H1 (cell line): ENCODE results near the gene ZNF541. TPM values are rescaled to one million over a fixed set of nuclear protein-coding genes. Genes with fewer than 3 reads are reported as not detected.
"Not testable (repeated sequence)": the region's sequence is repeated elsewhere in the genome, so short reads cannot be mapped to it uniquely, and the experiment has no call there.

ENCODE experiments used
- CTCF ChIA-PET: fragments of 300-600 bp; sonication (Branson Sonifier 250); formaldehyde crosslinking; loops from one replicate; lab custom pipeline; 2021; ENCODE audit not compliant: partially characterized antibody; lab: Charles Lee
- POLR2A ChIA-PET: fragments of 300-600 bp; sonication (Branson Sonifier 250); formaldehyde crosslinking; loops from one replicate; lab custom pipeline; 2021; ENCODE audit warnings: inconsistent platforms; ENCODE audit not compliant: partially characterized antibody; lab: Charles Lee
- DNase-seq, 2 experiments: peaks; one replicate each; pipeline versions ENCODE4 v3.0.0 to v3.0.0-alpha.2; 2010 to 2022; ENCODE audit warnings: low spot score in 2 of 2, low read depth in 1 of 2, mixed read lengths in 1 of 2
- FAIRE-seq: peaks from 2 replicates; lab custom pipeline; 2011; peaks lifted over from hg19 to GRCh38; lab: Jason Lieb, UNC
- H2AFZ ChIP-seq: 2 replicates; pipeline ENCODE4 v1.8.1; 2012; ENCODE audit warnings: low read length, inconsistent platforms
- H2AK5ac ChIP-seq: 2 replicates; pipeline ENCODE4 v1.6.1; 2013; ENCODE audit warnings: low read depth, low read length
- H2BK120ac ChIP-seq: replicated peaks from 2 replicates; pipeline ENCODE3; 2013; ENCODE audit warnings: low read depth, low read length, inconsistent platforms
- H2BK12ac ChIP-seq: 2 replicates; pipeline ENCODE4 v1.6.1; 2013; ENCODE audit warnings: low read depth, low read length
- H2BK15ac ChIP-seq: 2 replicates; pipeline ENCODE4 v1.6.1; 2013; ENCODE audit warnings: low read length
- H2BK20ac ChIP-seq: 2 replicates; pipeline ENCODE4 v1.6.1; 2013; ENCODE audit warnings: low read length
- H2BK5ac ChIP-seq: 2 replicates; pipeline ENCODE4 v1.6.1; 2013; ENCODE audit warnings: low read depth, low read length
- H3K14ac ChIP-seq: 2 replicates; pipeline ENCODE4 v1.6.1; 2013; ENCODE audit warnings: inconsistent platforms; ENCODE audit not compliant: insufficient read length
- H3K18ac ChIP-seq: 2 replicates; pipeline ENCODE4 v1.6.1; 2013; ENCODE audit warnings: low read length; ENCODE audit errors: extremely low read depth
- H3K23ac ChIP-seq: 2 replicates; pipeline ENCODE4 v1.6.1; 2013; ENCODE audit warnings: inconsistent platforms; ENCODE audit not compliant: insufficient read length
- H3K23me2 ChIP-seq: 2 replicates; pipeline ENCODE4 v1.6.1; 2013; ENCODE audit warnings: low read depth, low read length
- H3K27ac ChIP-seq: 2 replicates; pipeline ENCODE4 v1.6.1; 2011; ENCODE audit warnings: low read depth, low read length, inconsistent platforms
- H3K27me3 ChIP-seq, 4 experiments: replicated peaks in 1 of 4; 1 replicate in 1 of 4; 2 replicates in 3 of 4; pipeline versions ENCODE4 v1.6.1 to v1.8.1; 2011 to 2013; ENCODE audit warnings: low read length in 3 of 4, mild to moderate bottlenecking in 3 of 4, inconsistent platforms in 2 of 4, mixed read lengths in 2 of 4, moderate library complexity in 1 of 4; ENCODE audit not compliant: control insufficient read depth in 3 of 4, insufficient read depth in 3 of 4; ENCODE audit errors: extremely low read depth in 1 of 4
- H3K36me3 ChIP-seq, 4 experiments: 2 replicates each; pipeline versions ENCODE4 v1.6.1 to v1.8.1; 2011 to 2013; ENCODE audit warnings: mild to moderate bottlenecking in 4 of 4, low read length in 3 of 4, moderate library complexity in 2 of 4, control low read depth in 1 of 4, inconsistent platforms in 1 of 4; ENCODE audit not compliant: insufficient read depth in 4 of 4, control insufficient read depth in 2 of 4
- H3K4ac ChIP-seq: replicated peaks from 2 replicates; pipeline ENCODE3; 2013; ENCODE audit warnings: low read length, low read depth, mixed read lengths, inconsistent platforms; ENCODE audit not compliant: insufficient read length
- H3K4me1 ChIP-seq, 4 experiments: replicated peaks in 1 of 4; 1 replicate in 1 of 4; 2 replicates in 3 of 4; pipeline versions ENCODE4 v1.6.1 to v1.8.1; 2011 to 2013; ENCODE audit warnings: low read length in 3 of 4, inconsistent platforms in 2 of 4, mixed read lengths in 1 of 4; ENCODE audit not compliant: insufficient read depth in 4 of 4, control insufficient read depth in 3 of 4
- H3K4me2 ChIP-seq, 2 experiments: 2 replicates each; pipeline versions ENCODE4 v1.6.1 to v1.8.1; 2011 to 2013; ENCODE audit warnings: low read depth in 2 of 2, low read length in 2 of 2, control low read depth in 1 of 2, inconsistent platforms in 1 of 2, mild to moderate bottlenecking in 1 of 2; ENCODE audit not compliant: insufficient read depth in 1 of 2
- H3K4me3 ChIP-seq, 4 experiments: fragments of 200-600, 300-600 bp in 1 of 4; sonication (generic), shearing (Covaris generic), sonication (Bioruptor Twin) in 1 of 4; 2 replicates each; pipeline versions ENCODE4 v1.5.1 to v1.8.1; 2011 to 2016; ENCODE audit warnings: low read length in 4 of 4, low read depth in 3 of 4, control low read depth in 2 of 4, inconsistent platforms in 2 of 4, mild to moderate bottlenecking in 2 of 4, mixed read lengths in 1 of 4, moderate library complexity in 1 of 4; ENCODE audit not compliant: insufficient read depth in 2 of 4; ENCODE audit errors: extremely low read depth in 1 of 4
- H3K56ac ChIP-seq: replicated peaks from 2 replicates; pipeline ENCODE3; 2013; ENCODE audit warnings: low read depth, mild to moderate bottlenecking, mixed read lengths, low read length, inconsistent platforms; ENCODE audit not compliant: insufficient read length
- H3K79me1 ChIP-seq: 2 replicates; pipeline ENCODE4 v1.6.1; 2013; ENCODE audit warnings: low read depth, low read length, control low read depth
- H3K79me2 ChIP-seq, 2 experiments: 2 replicates each; pipeline versions ENCODE4 v1.6.1 to v1.8.1; 2012 to 2013; ENCODE audit warnings: low read length in 2 of 2, mild to moderate bottlenecking in 2 of 2, inconsistent platforms in 1 of 2; ENCODE audit not compliant: insufficient read depth in 2 of 2, control insufficient read depth in 1 of 2
- H3K9ac ChIP-seq, 4 experiments: replicated peaks in 1 of 4; 1 replicate in 1 of 4; 2 replicates in 3 of 4; pipeline versions ENCODE4 v1.6.1 to v1.8.1; 2011 to 2013; ENCODE audit warnings: low read depth in 3 of 4, low read length in 3 of 4, control low read depth in 2 of 4, mild to moderate bottlenecking in 2 of 4, moderate library complexity in 2 of 4, inconsistent platforms in 1 of 4; ENCODE audit errors: extremely low read depth in 1 of 4
- H3K9me3 ChIP-seq, 2 experiments: 2 replicates each; pipeline versions ENCODE4 v1.6.1 to v1.8.1; 2012 to 2013; ENCODE audit warnings: mild to moderate bottlenecking in 2 of 2, moderate library complexity in 2 of 2, control low read depth in 1 of 2, inconsistent platforms in 1 of 2, low read depth in 1 of 2, low read length in 1 of 2, mixed read lengths in 1 of 2; ENCODE audit not compliant: insufficient read depth in 2 of 2
- H4K20me1 ChIP-seq, 2 experiments: replicated peaks in 1 of 2; 2 replicates each; pipeline versions ENCODE3 to v1.8.1; 2011 to 2013; ENCODE audit warnings: inconsistent platforms in 2 of 2, low read length in 2 of 2, mild to moderate bottlenecking in 1 of 2; ENCODE audit not compliant: insufficient read depth in 2 of 2, control insufficient read depth in 1 of 2
- H4K5ac ChIP-seq: 2 replicates; pipeline ENCODE4 v1.6.1; 2013; ENCODE audit warnings: low read length, low read depth, mixed read lengths, inconsistent platforms; ENCODE audit not compliant: insufficient read length
- H4K8ac ChIP-seq: 2 replicates; pipeline ENCODE4 v1.8.0; 2013; ENCODE audit warnings: mild to moderate bottlenecking, moderate library complexity, low read length, inconsistent platforms; ENCODE audit not compliant: insufficient read depth; ENCODE audit errors: extremely low read depth
- H4K91ac ChIP-seq: replicated peaks from 2 replicates; pipeline ENCODE3; 2013; ENCODE audit warnings: low read length, mixed read lengths, inconsistent platforms; ENCODE audit not compliant: insufficient read length
- KDM1A ChIP-seq: fragments of 200-600, 300-600 bp; sonication (generic); IDR thresholded peaks from 2 replicates; pipeline ENCODE4 v1.7.1; 2016; ENCODE audit warnings: mild to moderate bottlenecking, low read length, borderline replicate concordance
- WGBS, 2 experiments: shearing (Covaris generic) in 1 of 2; methylation state at CpG; one replicate each; pipeline versions ENCODE4 v1.1.6 to v1.1.7; 2013 to 2015; ENCODE audit warnings: low lambda C conversion rate in 2 of 2, mixed read lengths in 2 of 2, inconsistent platforms in 1 of 2, low coverage in 1 of 2, missing lambda C conversion rate in 1 of 2; ENCODE audit not compliant: insufficient replicate concordance in 2 of 2, insufficient coverage in 1 of 2, insufficient read length in 1 of 2; ENCODE audit errors: extremely low coverage in 1 of 2, missing lambda C conversion rate in 1 of 2; 5-methylcytosine and 5-hydroxymethylcytosine counted together
- polyA plus RNA-seq, 7 experiments: library from polyadenylated mRNA; depleted of rRNA in 3 of 7; stranded (reverse) in 5 of 7; unstranded in 2 of 7; fragments of >200 nt in 5 of 7; fragments of 200-250 nt in 2 of 7; gene quantifications; 1 replicate in 5 of 7; 2 replicates in 1 of 7; 4 replicates in 1 of 7; pipeline versions ENCODE4 v1.2.1 to v1.2.3, GENCODE V29; 2011 to 2013; ENCODE audit warnings: missing spikeins in 2 of 7, mixed read lengths in 2 of 7
- total RNA-seq: library from RNA; stranded (reverse); fragmentation: NEBNext Ultra II Directional; extraction: Animal tissue kit (Norgen Biotek cat#: 25700); gene quantifications from 2 replicates; pipeline ENCODE4 v1.2.1, GENCODE V29; 2021

ZNF541 gene
- total and polyA plus RNA-seq, 2 of the 8 experiments (the other 6 are each of a cell fraction or from before 2014, with no cell fraction given), result 0.05 TPM; not detected in 1

DNA sequence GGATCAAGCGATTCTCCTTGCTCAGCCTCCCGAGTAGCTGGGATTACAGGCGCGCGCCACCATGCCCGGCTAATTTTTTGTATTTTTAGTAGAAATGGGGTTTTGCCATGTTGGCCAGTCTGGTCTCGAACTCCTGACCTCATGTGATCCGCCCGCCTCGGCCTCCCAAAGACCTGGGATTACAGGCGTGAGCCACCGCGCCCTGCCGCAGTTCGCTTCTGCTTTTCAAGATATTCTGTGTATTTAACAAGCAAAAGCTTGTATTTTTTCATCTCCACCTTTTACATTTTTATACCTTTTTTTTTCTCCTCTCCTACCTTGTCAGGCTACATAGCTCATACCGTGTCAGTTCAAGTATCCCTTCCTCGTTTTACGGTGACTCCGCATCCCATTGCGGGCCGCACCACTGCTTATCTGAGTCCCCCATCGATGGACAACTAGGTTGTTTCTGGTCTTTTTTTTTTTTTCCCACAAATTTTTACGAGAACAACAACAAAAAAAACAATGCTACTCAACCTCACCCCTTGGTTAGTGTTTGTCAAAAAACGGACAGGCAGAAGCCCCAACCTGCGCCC lies 26.8 kb upstream of the ZNF541 start:
- not testable (repeated sequence) for H4K91ac ChIP-seq, H2BK20ac ChIP-seq, H2BK15ac ChIP-seq, H3K4ac ChIP-seq, H3K4me1 ChIP-seq, H3K79me2 ChIP-seq, H3K56ac ChIP-seq, H2BK120ac ChIP-seq, H3K9me3 ChIP-seq, H3K27ac ChIP-seq, H2AK5ac ChIP-seq, H3K14ac ChIP-seq, H3K27me3 ChIP-seq, H4K20me1 ChIP-seq, H3K23me2 ChIP-seq, H3K36me3 ChIP-seq, H4K5ac ChIP-seq, FAIRE-seq, H2BK12ac ChIP-seq, H3K9ac ChIP-seq, H3K23ac ChIP-seq, H2AFZ ChIP-seq, H3K79me1 ChIP-seq
- POLR2A ChIA-PET, result interaction anchor here (1.2 to 5.0 kb wide), 7 partner anchors 9 to 487 kb away, joined by 3 to 57 read pairs (median 10); partner anchors contain the start of genes KPTN, MEIS3 and ZC3H4
- TF ChIP-seq KDM1A, result peak; percentile 42; the same call in 1 of the 2 replicates
- peak overlapping the region; percentile 31 to 60 (median 44) for H3K4me3 ChIP-seq
- peak overlapping the region; percentile 60; the same call in 1 of the 2 replicates for H3K18ac ChIP-seq
- H2BK5ac ChIP-seq, result 0 out of 2 replicates have a peak overlapping the region, but pooled peaks have one; percentile 99
- WGBS, 2 experiments, result 15% methylated on average over 24 of the region's 25 CpGs; no CpG with 5 or more reads in 1 of the 2 experiments
- peak overlapping the region; percentile 75; the same call in 1 of the 2 replicates for H4K8ac ChIP-seq
- CTCF ChIA-PET, result interaction anchor here (0.7 to 2.6 kb wide), 9 partner anchors 8 to 1197 kb away, joined by 3 to 7 read pairs (median 3); partner anchors contain the start of gene BICRA
- H3K4me2 ChIP-seq, result peak overlapping the region; percentile 59 to 78
- peak in 1 of 2 experiments; percentile 65 for DNase-seq
